ENCODE measurements around the gene GM2A. TPM values are rescaled to one million over a fixed set of nuclear protein-coding genes. Genes with fewer than 3 reads are reported as not detected.

Gene GM2A
- total RNA-seq, 4 donors from 2014 or later, result 99.3 to 167 (median 126) TPM

DNA sequence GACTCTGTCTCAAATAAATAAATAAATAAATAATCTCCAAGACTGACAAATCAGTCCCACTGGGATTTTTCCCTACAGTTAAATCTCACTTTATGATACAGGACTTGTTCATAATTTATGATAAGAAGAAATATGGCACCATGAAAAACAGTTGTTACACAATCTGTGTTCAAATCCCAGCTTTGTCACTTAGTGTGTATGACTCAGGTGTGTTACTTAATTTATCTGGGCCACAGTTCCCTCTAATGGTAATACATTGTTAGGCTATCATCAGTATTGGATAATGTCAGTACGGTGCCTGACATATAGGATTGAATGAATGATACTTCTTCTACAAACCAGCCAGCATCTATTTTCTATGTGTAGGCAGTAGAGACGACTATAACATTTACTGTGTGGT lies 27.5 kb downstream of the GM2A start:
- no peak for DNase-seq (ENCODE audit: low spot score in 2 of 2)
- no peaks in the 10 kb centered on the region for H3K36me3 ChIP-seq
- 88% methylated on average over 2 of the region's 2 CpGs for WGBS
- TF ChIP-seq POLR2AphosphoS5 (IDR thresholded peaks at IDR 0.05) (no peak), EP300 (IDR thresholded peaks at IDR 0.05) (no peak), POLR2A (IDR thresholded peaks at IDR 0.05) (no peak)
- TF ChIP-seq, protein P1, sequence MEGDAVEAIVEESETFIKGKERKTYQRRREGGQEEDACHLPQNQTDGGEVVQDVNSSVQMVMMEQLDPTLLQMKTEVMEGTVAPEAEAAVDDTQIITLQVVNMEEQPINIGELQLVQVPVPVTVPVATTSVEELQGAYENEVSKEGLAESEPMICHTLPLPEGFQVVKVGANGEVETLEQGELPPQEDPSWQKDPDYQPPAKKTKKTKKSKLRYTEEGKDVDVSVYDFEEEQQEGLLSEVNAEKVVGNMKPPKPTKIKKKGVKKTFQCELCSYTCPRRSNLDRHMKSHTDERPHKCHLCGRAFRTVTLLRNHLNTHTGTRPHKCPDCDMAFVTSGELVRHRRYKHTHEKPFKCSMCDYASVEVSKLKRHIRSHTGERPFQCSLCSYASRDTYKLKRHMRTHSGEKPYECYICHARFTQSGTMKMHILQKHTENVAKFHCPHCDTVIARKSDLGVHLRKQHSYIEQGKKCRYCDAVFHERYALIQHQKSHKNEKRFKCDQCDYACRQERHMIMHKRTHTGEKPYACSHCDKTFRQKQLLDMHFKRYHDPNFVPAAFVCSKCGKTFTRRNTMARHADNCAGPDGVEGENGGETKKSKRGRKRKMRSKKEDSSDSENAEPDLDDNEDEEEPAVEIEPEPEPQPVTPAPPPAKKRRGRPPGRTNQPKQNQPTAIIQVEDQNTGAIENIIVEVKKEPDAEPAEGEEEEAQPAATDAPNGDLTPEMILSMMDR (IDR thresholded peaks at IDR 0.05), result no peak
- no peaks in the 10 kb centered on the region for H3K9me3 ChIP-seq
- H3K4me3 ChIP-seq, result no peak overlapping the region
- H3K4me1 ChIP-seq, result no peaks in the 10 kb centered on the region
- no peaks in the 10 kb centered on the region for H3K27me3 ChIP-seq
- no peak overlapping the region for H3K27ac ChIP-seq

DNA sequence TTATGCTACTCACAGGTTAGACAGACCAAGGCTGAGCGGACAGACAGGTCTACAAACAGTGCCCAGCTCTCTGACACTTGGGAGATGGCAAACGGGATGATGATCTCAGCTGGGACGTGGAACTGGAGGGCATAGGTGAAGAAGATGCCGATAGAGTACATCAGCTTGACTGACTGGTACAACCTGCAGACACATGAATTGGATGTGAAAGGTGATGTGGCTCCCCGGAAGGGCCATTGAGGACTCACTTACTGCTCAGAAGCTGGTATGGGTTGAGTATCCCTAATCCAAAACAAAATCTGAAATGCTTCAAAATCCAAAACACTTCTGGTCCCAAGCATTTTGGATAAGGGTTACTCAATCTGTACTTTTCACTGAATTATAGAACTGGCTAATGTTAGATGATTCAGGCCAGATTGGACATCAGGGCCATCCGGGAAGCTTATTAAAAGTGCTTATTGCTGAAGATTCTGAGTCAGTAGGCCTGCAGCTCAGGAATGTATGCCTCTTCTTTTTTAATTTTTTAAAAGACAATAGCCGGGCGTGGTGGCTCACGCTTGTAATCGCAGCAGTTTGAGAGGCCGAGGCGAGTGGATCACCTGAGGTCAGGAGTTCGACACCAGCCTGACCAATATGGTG lies 28.1 kb downstream of the GM2A start:
- 93% methylated on average over 13 of the region's 13 CpGs for WGBS
- H3K27me3 ChIP-seq, result no peaks in the 10 kb centered on the region
- H3K36me3 ChIP-seq, result no peaks in the 10 kb centered on the region
- no peaks in the 10 kb centered on the region for H3K9me3 ChIP-seq
- no peak for DNase-seq (ENCODE audit: low spot score in 2 of 2)
- no peak overlapping the region for H3K4me3 ChIP-seq
- no peak overlapping the region for H3K27ac ChIP-seq
- H3K4me1 ChIP-seq, result no peaks in the 10 kb centered on the region
- TF ChIP-seq POLR2A (IDR thresholded peaks at IDR 0.05), result no peak
- no peak for TF ChIP-seq EP300 (IDR thresholded peaks at IDR 0.05)
- no peak for TF ChIP-seq POLR2AphosphoS5 (IDR thresholded peaks at IDR 0.05)
- TF ChIP-seq, protein P1 (IDR thresholded peaks at IDR 0.05), result no peak

DNA sequence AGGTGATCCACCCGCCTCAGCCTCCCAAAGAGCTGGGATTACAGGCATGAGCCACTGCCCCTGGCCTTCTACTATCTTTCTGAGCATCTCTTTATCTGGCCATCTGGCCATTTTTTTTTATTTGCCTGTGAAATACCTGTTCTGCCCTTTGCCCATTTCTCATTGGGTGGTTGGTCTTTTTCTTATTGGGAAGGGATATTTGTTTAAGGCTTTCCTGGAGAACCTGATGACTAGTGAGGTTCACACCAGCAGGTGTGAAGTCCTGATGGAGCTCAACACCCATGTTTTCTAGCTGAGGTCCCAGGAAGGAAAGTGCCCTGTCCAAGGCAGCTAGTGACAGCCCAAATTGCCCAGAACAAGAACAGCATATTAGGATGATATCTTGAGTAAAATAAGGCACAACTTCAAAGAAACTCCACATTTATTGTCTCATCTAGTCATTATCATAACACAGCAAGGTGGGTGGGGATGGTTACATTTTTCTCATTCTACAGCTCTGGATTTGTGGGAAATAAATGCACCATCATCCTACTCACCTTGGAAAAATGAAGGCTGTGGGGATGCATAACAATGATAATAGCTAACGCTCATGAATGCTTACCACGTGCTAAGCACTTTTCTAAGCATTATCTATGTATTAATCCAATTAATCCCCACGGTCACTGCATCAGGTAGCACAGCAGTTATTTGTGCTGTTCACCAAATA lies 30.3 kb downstream of the GM2A start:
- no peak for DNase-seq (ENCODE audit: low spot score in 2 of 2)
- no peaks in the 10 kb centered on the region for H3K36me3 ChIP-seq
- no peaks in the 10 kb centered on the region for H3K4me1 ChIP-seq
- H3K9me3 ChIP-seq, result no peaks in the 10 kb centered on the region
- TF ChIP-seq EP300 (IDR thresholded peaks at IDR 0.05) (no peak), POLR2A (IDR thresholded peaks at IDR 0.05) (no peak), POLR2AphosphoS5 (IDR thresholded peaks at IDR 0.05) (no peak)
- TF ChIP-seq, protein P1 (IDR thresholded peaks at IDR 0.05), result no peak
- no peak overlapping the region for H3K27ac ChIP-seq
- WGBS, result 83% methylated on average over 4 of the region's 4 CpGs
- H3K27me3 ChIP-seq, result no peaks in the 10 kb centered on the region
- H3K4me3 ChIP-seq, result no peak overlapping the region

DNA sequence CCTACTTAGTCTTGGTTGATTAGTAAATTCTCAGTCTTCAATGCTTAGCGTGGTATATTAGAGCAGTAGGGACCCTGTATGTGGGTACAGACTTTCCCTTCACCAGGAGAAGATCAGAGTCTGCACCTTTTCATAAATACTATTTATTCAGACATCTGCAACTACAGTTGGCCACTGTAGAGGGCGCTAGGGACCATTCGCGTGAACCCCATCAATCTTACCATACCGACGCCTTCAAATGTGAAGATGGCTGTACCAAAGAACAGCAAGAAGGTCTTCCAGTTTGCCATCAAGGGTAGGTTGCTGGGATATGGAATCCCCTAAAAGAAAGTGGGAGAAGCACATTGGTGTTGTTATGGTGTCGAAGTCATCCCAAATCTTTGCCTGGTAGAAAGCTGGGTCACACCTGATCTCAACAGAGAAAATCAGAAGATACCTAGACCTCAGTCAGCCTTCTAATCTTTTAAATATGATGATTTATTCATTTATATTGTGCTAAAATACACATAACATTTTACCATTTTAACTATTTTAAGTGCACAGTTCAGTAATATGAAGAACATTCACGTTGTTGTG lies 31.5 kb downstream of the GM2A start:
- no peaks in the 10 kb centered on the region for H3K27me3 ChIP-seq
- 40% methylated on average over 8 of the region's 8 CpGs for WGBS
- H3K4me3 ChIP-seq, result no peak overlapping the region
- H3K9me3 ChIP-seq, result no peaks in the 10 kb centered on the region
- no peak overlapping the region for H3K27ac ChIP-seq
- H3K4me1 ChIP-seq, result no peaks in the 10 kb centered on the region
- no peaks in the 10 kb centered on the region for H3K36me3 ChIP-seq
- no peak for DNase-seq (ENCODE audit: low spot score in 2 of 2)
- no peak for TF ChIP-seq POLR2AphosphoS5 (IDR thresholded peaks at IDR 0.05)
- TF ChIP-seq, protein P1 (IDR thresholded peaks at IDR 0.05), result no peak
- no peak for TF ChIP-seq POLR2A (IDR thresholded peaks at IDR 0.05)

DNA sequence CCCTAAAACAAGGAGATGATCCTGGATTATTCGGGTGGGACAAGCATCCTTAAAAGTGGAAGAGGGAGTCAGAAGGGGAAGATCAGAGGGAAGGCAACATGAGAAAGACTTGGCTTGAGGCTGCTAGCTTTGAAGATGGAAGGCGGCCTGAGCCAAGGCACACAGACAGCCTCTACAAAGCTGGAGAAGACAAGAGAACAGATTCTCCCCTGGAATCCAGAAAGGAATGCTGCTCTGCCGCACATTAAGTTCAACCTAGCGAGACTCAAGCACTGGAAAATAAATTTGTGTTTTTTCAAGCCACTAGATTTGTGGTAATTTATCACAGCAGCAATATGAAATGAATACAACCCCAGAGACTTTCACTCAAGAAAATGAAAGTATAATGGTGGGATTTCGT lies 32.7 kb downstream of the GM2A start:
- Histone ChIP-seq H3K4me1 (no peaks in the 10 kb centered on the region), H3K4me3 (no peak overlapping the region), H3K27me3 (no peaks in the 10 kb centered on the region), H3K27ac (no peak overlapping the region), H3K36me3 (no peaks in the 10 kb centered on the region), H3K9me3 (no peaks in the 10 kb centered on the region)
- 61% methylated on average over 5 of the region's 5 CpGs for WGBS
- DNase-seq (ENCODE audit: low spot score in 2 of 2), result no peak
- TF ChIP-seq, protein P1 (IDR thresholded peaks at IDR 0.05), result no peak
- no peak for TF ChIP-seq EP300 (IDR thresholded peaks at IDR 0.05)
- no peak for TF ChIP-seq POLR2A (IDR thresholded peaks at IDR 0.05)
- no peak for TF ChIP-seq POLR2AphosphoS5 (IDR thresholded peaks at IDR 0.05)
